ENCODE results near the gene FUT1. TPM values are rescaled to one million over a fixed set of nuclear protein-coding genes. Genes with fewer than 3 reads are reported as not detected.

FUT1 gene
- total and polyA plus RNA-seq, 9 of the 15 experiments (the other 6 are each of a cell fraction or from before 2014, with no cell fraction given) = 2.3 to 18.5 (median 8.8) TPM

DNA sequence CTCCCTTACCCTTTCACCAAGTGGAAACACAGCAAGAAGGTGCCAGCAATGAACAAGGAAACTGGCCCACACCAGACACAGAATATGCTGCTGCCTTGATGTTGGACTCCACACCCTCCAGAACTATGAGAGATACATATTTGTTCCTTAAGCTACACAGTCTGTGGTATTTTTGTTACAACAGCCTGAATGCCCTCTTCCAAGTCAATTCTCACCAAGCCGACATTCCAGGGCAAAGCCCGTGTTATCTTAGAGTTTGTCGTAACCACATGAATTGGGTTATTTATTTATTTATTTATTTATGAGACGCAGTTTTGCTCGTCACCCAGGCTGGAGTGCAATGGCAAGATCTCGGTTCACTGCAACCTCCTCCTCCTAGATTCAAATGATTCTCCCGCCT is 17.8 kb upstream of the FUT1 start:
- no TSS peak for BruUV-seq (replicated peaks)
- no peak overlapping the region for H3K9ac ChIP-seq (ENCODE audit: insufficient read depth in 1 of 2, low read depth in 2 of 2, low read length in 2 of 2)
- ATAC-seq (no peak), FAIRE-seq (no peak), DNase-seq (ENCODE audit: extremely low read depth in 1 of 4, low spot score in 3 of 4) (no peak)
- no peaks in the 10 kb centered on the region for H3K36me3 ChIP-seq (ENCODE audit: control insufficient read depth, insufficient read depth, low read length)
- TF ChIP-seq U2AF1 (optimal IDR thresholded peaks at IDR 0.05; ENCODE audit: low read depth, low read length) (no peak), TAF9B (IDR thresholded peaks at IDR 0.05; ENCODE audit: partially characterized antibody) (no peak), PCBP1 (IDR thresholded peaks at IDR 0.05; ENCODE audit: low read depth, low read length, poor library complexity, severe bottlenecking) (no peak), ELF2 (CRISPR knock-in tag; IDR thresholded peaks at IDR 0.05) (no peak), BRD9 (IDR thresholded peaks at IDR 0.05; ENCODE audit: low read depth, partially characterized antibody) (no peak)
- TF ChIP-seq, protein P1, sequence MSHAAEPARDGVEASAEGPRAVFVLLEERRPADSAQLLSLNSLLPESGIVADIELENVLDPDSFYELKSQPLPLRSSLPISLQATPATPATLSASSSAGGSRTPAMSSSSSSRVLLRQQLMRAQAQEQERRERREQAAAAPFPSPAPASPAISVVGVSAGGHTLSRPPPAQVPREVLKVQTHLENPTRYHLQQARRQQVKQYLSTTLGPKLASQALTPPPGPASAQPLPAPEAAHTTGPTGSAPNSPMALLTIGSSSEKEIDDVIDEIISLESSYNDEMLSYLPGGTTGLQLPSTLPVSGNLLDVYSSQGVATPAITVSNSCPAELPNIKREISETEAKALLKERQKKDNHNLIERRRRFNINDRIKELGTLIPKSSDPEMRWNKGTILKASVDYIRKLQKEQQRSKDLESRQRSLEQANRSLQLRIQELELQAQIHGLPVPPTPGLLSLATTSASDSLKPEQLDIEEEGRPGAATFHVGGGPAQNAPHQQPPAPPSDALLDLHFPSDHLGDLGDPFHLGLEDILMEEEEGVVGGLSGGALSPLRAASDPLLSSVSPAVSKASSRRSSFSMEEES (CRISPR knock-in tag; IDR thresholded peaks at IDR 0.05) = no peak
- TF ChIP-seq, protein P2, sequence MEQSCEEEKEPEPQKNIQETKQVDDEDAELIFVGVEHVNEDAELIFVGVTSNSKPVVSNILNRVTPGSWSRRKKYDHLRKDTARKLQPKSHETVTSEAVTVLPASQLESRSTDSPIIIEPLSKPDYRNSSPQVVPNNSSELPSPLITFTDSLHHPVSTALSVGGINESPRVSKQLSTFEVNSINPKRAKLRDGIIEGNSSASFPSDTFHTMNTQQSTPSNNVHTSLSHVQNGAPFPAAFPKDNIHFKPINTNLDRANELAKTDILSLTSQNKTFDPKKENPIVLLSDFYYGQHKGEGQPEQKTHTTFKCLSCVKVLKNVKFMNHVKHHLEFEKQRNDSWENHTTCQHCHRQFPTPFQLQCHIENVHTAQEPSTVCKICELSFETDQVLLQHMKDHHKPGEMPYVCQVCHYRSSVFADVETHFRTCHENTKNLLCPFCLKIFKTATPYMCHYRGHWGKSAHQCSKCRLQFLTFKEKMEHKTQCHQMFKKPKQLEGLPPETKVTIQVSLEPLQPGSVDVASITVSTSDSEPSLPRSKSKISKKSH (CRISPR knock-in tag; IDR thresholded peaks at IDR 0.05) = no peak
- H3K79me2 ChIP-seq (ENCODE audit: control insufficient read depth, insufficient read depth, low read length) = no peaks in the 10 kb centered on the region
- no peaks in the 10 kb centered on the region for H3K9me1 ChIP-seq (ENCODE audit: control insufficient read depth, insufficient read depth, low read length)
- peaks cover 5 to 25% of the 10 kb centered on the region in 2 experiments; a peak in 4 of 5 replicates for H3K4me1 ChIP-seq (replicated peaks in 1 of 2; ENCODE audit: control insufficient read depth in 2 of 2, insufficient read depth in 2 of 2, low read length in 2 of 2)
- intact Hi-C loops (cut with micrococcal nuclease) = no loop called here
- H3K27ac ChIP-seq (ENCODE audit: extremely low read depth, low read depth, low read length) = no peak overlapping the region
- ChIA-PET CTCF (ENCODE audit: low intra/inter-chr PET ratio) (no interaction called here), POLR2A (interaction anchor here (0.8 to 1.8 kb wide), 3 partner anchors 9 to 10 kb away, joined by 3 to 6 read pairs (median 3); no protein-coding TSS in a partner anchor)
- no peaks in the 10 kb centered on the region for H3K9me3 ChIP-seq (replicated peaks; ENCODE audit: control insufficient read depth, insufficient read depth, low read depth, low read length)
- in situ Hi-C loops (cut with MboI) = no loop called here
- no peak overlapping the region for H3K4me3 ChIP-seq
- H3K27me3 ChIP-seq (ENCODE audit: control insufficient read depth in 2 of 2, insufficient read depth in 2 of 2, low read length in 2 of 2) = no peaks in the 10 kb centered on the region
- WGBS (ENCODE audit: insufficient coverage, low coverage, missing lambda C conversion rate) = 61% methylated on average over 5 of the region's 7 CpGs
- no peaks in the 10 kb centered on the region for H4K20me1 ChIP-seq (replicated peaks; ENCODE audit: control insufficient read depth, insufficient read depth, low read length)
- no peak overlapping the region for H2AFZ ChIP-seq (ENCODE audit: low read depth, low read length)
- H3K4me2 ChIP-seq (ENCODE audit: insufficient read depth, low read length) = no peak overlapping the region

All from K562 (cell line).